HT-29 (cell line): ENCODE results near the gene ZNF268. TPM values are rescaled to one million over a fixed set of nuclear protein-coding genes. Genes with fewer than 3 reads are reported as not detected.
"Not testable (repeated sequence)": the region's sequence is repeated elsewhere in the genome, so short reads cannot be mapped to it uniquely, and the experiment has no call there.

Experiments used
- DNase-seq: peaks from one replicate; pipeline ENCODE4 v3.0.0-alpha.2; 2015; ENCODE audit warnings: low spot score
- small RNA-seq: library from RNA; depleted of rRNA; stranded (forward); fragments of <200 nt; gene quantifications from one replicate; pipeline ENCODE3, GENCODE V24; 2014
- total RNA-seq: library from RNA; depleted of rRNA; stranded (reverse); fragments of >200 nt; shearing (Covaris generic); gene quantifications from 2 replicates; pipeline ENCODE4 v1.2.3, GENCODE V29; 2014; rRNA removed

Gene ZNF268
- total RNA-seq, 1 experiment from 2014 or later = 8.9 TPM

- DNase-seq = no peak
Measured at GRCh38 chr12:133227281-133227852, 46.1 kb downstream of the ZNF268 start.

GRCh38 chr12:133231001-133231400 lies 49.7 kb downstream of the ZNF268 start:
- no peak for DNase-seq

GRCh38 chr12:133233006-133233405 lies 51.7 kb downstream of the ZNF268 start:
- no peak for DNase-seq

GRCh38 chr12:133233993-133234564 lies 52.8 kb downstream of the ZNF268 start:
- DNase-seq = no peak

GRCh38 chr12:133234971-133235370 lies 53.7 kb downstream of the ZNF268 start:
- no peak for DNase-seq

- DNase-seq = no peak
Measured at GRCh38 chr12:133235401-133236112, 54.3 kb downstream of the ZNF268 start, which contains the start of gene ANHX. Gene ANHX (minus strand): TSS chr12:133235877. CDS start chr12:133234356, 1,521 bp downstream.

GRCh38 chr12:133236144-133236543 lies 54.8 kb downstream of the ZNF268 start:
- no peak for DNase-seq

- DNase-seq = no peak
Measured at GRCh38 chr12:133236556-133236955, 55.3 kb downstream of the ZNF268 start.

- no peak for DNase-seq
Measured at GRCh38 chr12:133251732-133252131, 70.4 kb downstream of the ZNF268 start.

GRCh38 chr12:133255833-133256232 lies 74.5 kb downstream of the ZNF268 start:
- not testable (repeated sequence) for DNase-seq

- peak; percentile 6 for DNase-seq
Measured at GRCh38 chr12:133256321-133256720, 75.0 kb downstream of the ZNF268 start.

- DNase-seq = no peak
Measured at GRCh38 chr12:133264173-133264572, 82.9 kb downstream of the ZNF268 start.

Small RNAs within 50 kb of the gene (small RNA-seq; reads per million reads assigned to genes)
- gene RF00019 (not detected), gene RNU6-717P (not detected)

Other genes starting within 250 kb of the ZNF268 start
- gene ZNF605, start 225.2 kb upstream of the ZNF268 start, total RNA-seq = not detected in 2 replicates
- gene ZNF26, start 195.1 kb upstream of the ZNF268 start, total RNA-seq = 16.9 and 21.4 TPM in 2 replicates
- gene ZNF84, start 144.0 kb upstream of the ZNF268 start, total RNA-seq = 4.5 and 5.9 TPM in 2 replicates
- gene ZNF140, start 100.6 kb upstream of the ZNF268 start, total RNA-seq = 9.8 and 15.1 TPM in 2 replicates
- 0.50 and 0.61 TPM in 2 replicates for gene ZNF891, start 51.2 kb upstream of the ZNF268 start, total RNA-seq
- gene ZNF10, start 50.9 kb upstream of the ZNF268 start, total RNA-seq = 1.2 and 2.5 TPM in 2 replicates
- not detected in 2 replicates for gene ANHX, start 54.4 kb downstream of the ZNF268 start, total RNA-seq